ENCODE data around the gene MYT1. TPM values are rescaled to one million over a fixed set of nuclear protein-coding genes. Genes with fewer than 3 reads are reported as not detected.
A peak's percentile ranks its signal among the peaks of the same experiment; 100 is the strongest.
"Not testable (repeated sequence)": the region's sequence is repeated elsewhere in the genome, so short reads cannot be mapped to it uniquely, and the experiment has no call there.

The MYT1 gene
- total RNA-seq, 8 experiments from 2014 or later = 0.10 to 42.7 (median 14.0) TPM

DNA sequence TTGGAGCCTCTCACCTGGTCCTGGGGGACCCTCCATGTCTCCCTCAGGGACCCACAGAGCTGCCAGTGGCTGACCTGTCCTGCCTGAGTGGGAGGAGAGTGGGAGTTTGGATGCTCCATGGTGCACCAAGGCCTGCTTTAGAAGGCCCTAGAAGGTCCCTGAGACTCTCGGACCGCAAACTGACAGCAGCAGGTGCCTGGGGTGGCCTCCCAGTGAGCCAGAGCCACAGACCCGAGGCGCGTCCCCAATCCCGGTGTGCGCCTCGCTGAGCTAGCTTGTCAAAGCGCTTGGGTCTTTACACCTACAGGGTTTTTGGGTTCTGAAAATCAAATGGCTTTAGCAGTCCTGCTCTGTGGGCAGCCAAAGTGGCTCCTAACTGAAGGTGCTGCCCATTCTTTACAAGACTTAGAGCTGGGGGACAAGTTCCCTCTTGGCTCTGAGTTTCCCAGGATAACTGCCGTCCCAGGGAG is 4.9 kb downstream of the MYT1 start:
- Histone ChIP-seq H3K4me1 (replicated peaks in 1 of 2) (peaks cover 54 to 75% of the 10 kb centered on the region in 2 donors), H3K27ac (no peak overlapping the region), H3K4me3 (no peak overlapping the region)
- ATAC-seq (replicated peaks in 6 of 8) = no peak
- WGBS, 10 experiments = 0 to 96% (median 87%) methylated on average over 1 to 5 of the region's 10 CpGs; no CpG with 5 or more reads in 7 of the 10 experiments
- in situ Hi-C loops (cut with MboI; ENCODE audit: low pct_unique_long_range_greater_than_20kb in 2 of 9, low sequenced_read_pairs in 9 of 9, unreplicated experiment in 9 of 9) = no loop called here

DNA sequence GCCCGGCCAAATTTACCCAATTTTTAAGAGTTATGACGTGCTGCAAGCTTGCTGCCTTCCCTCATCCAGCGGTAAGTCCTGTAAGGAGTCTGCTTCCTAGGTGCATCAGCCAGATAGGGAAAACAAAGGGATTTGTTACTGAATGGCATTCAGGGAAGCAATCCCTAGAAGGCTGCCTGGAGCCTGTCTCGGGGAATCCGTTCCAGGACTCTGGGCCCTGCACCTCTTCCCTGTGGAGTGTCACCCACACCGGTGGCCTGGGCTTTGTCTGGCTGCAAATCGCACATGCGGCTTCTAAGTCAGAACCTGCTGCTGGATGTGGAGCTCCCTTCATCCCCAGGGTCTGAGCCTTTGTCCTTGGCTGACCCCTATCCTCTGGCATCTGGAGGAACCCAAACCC is 7.0 kb downstream of the MYT1 start:
- Histone ChIP-seq H3K27ac (no peak overlapping the region), H3K4me1 (replicated peaks in 1 of 2) (peaks cover 54 to 57% of the 10 kb centered on the region in 2 donors), H3K4me3 (no peak overlapping the region)
- no peak for ATAC-seq (replicated peaks in 6 of 8)
- 90 to 93% methylated on average over 2 to 3 of the region's 8 CpGs; no CpG with 5 or more reads in 8 of the 10 experiments for WGBS, 10 experiments
- in situ Hi-C loops (cut with MboI; ENCODE audit: low pct_unique_long_range_greater_than_20kb in 2 of 9, low sequenced_read_pairs in 9 of 9, unreplicated experiment in 9 of 9) = no loop called here

DNA sequence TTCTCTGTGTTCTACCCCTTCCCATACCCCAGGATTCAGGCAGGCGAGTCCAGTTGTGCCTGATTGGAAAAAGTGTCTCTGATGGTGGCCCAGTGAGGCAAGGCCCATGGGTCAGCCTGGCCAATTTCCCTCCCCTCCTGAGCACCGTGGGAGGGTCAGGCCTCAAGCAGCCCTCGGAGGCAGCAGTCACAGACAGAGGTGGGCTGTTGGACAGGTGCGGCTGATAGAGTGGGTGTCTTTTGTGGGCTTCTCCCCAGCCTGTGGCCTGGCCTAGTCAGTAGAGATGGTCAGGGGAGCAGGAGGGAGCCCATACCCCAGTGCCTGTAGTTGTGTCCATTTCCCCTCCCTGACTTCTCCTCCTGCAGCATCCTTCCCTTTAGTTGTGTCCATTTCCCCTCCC is 8.9 kb downstream of the MYT1 start:
- Histone ChIP-seq H3K4me3 (no peak overlapping the region), H3K27ac (no peak overlapping the region), H3K4me1 (replicated peaks in 1 of 2) (peaks cover 57 to 60% of the 10 kb centered on the region in 2 donors)
- ATAC-seq (replicated peaks in 6 of 8) = no peak
- WGBS, 10 experiments = 6 to 90% (median 48%) methylated on average over 2 of the region's 4 CpGs; no CpG with 5 or more reads in 6 of the 10 experiments
- in situ Hi-C loops (cut with MboI; ENCODE audit: low pct_unique_long_range_greater_than_20kb in 2 of 9, low sequenced_read_pairs in 9 of 9, unreplicated experiment in 9 of 9) = no loop called here

GRCh38 chr20:64176551-64176950 is 12.3 kb downstream of the MYT1 start:
- in situ Hi-C loops (cut with MboI; ENCODE audit: low pct_unique_long_range_greater_than_20kb in 2 of 9, low sequenced_read_pairs in 9 of 9, unreplicated experiment in 9 of 9) = no loop called here
- peak in 7 of 8 experiments; percentile 71 to 99 (median 97) for ATAC-seq (replicated peaks in 6 of 8)
- WGBS, 10 experiments = 0 to 19% (median 2%) methylated on average over 1 to 9 of the region's 11 CpGs; no CpG with 5 or more reads in 3 of the 10 experiments
- Histone ChIP-seq H3K4me3 (no peak overlapping the region), H3K27ac (peak overlapping the region; percentile 57 to 77), H3K4me1 (replicated peaks in 1 of 2) (peaks cover 35 to 43% of the 10 kb centered on the region in 2 donors)

DNA sequence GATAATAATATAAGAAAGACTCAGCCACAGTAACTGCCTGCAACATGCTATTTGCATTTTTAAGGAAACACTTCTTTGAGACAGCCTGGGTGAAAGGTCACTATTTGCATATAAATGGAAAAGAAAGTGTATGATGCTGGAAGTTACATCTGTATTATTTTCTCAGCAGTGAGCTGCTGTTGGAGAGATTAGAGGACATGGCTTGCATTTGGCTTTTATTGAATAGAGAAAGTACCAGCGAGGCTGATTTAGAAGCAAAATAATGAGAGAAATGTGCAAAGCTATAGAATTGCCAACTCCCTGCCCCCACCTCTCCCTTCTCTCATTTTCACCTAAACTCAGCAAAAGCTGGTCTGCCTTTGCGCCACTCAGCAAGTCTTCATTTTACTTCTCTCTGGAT is 12.7 kb downstream of the MYT1 start:
- in situ Hi-C loops (cut with MboI; ENCODE audit: low pct_unique_long_range_greater_than_20kb in 2 of 9, low sequenced_read_pairs in 9 of 9, unreplicated experiment in 9 of 9) = no loop called here
- whole genome bisulfite sequencing, 10 experiments = 0 to 10% (median 0%) methylated on average over 1 to 2 of the region's 2 CpGs; no CpG with 5 or more reads in 2 of the 10 experiments
- H3K4me3 ChIP-seq = no peak overlapping the region
- H3K4me1 ChIP-seq (replicated peaks in 1 of 2) = peaks cover 33 to 47% of the 10 kb centered on the region in 2 donors
- H3K27ac ChIP-seq = peak overlapping the region; percentile 46 to 70
- peak in 5 of 8 experiments; percentile 53 to 69 (median 59) for ATAC-seq (replicated peaks in 6 of 8)

- WGBS, 10 experiments = 0 to 17% methylated on average over 1 to 2 of the region's 8 CpGs; no CpG with 5 or more reads in 8 of the 10 experiments
- Histone ChIP-seq H3K27ac (peak overlapping the region; percentile 46 to 70), H3K4me3 (no peak overlapping the region), H3K4me1 (replicated peaks in 1 of 2) (peaks cover 29 to 46% of the 10 kb centered on the region in 2 donors)
- in situ Hi-C loops (cut with MboI; ENCODE audit: low pct_unique_long_range_greater_than_20kb in 2 of 9, low sequenced_read_pairs in 9 of 9, unreplicated experiment in 9 of 9) = no loop called here
- peak in 2 of 8 experiments; percentile 6 to 12 for ATAC-seq (replicated peaks in 6 of 8)
These were observed 13.1 kb downstream of the MYT1 start for GRCh38 chr20:64177384-64177783.

GRCh38 chr20:64177787-64178186 is 13.5 kb downstream of the MYT1 start:
- WGBS, 10 experiments = 20 to 64% (median 56%) methylated on average over 1 to 4 of the region's 4 CpGs; no CpG with 5 or more reads in 6 of the 10 experiments
- peaks cover 25 to 45% of the 10 kb centered on the region in 2 donors for H3K4me1 ChIP-seq (replicated peaks in 1 of 2)
- in situ Hi-C loops (cut with MboI; ENCODE audit: low pct_unique_long_range_greater_than_20kb in 2 of 9, low sequenced_read_pairs in 9 of 9, unreplicated experiment in 9 of 9) = no loop called here
- H3K27ac ChIP-seq = peak overlapping the region; percentile 46 to 70
- no peak overlapping the region for H3K4me3 ChIP-seq
- ATAC-seq (replicated peaks in 6 of 8) = no peak

- H3K4me3 ChIP-seq; H3K27ac ChIP-seq; in situ Hi-C loops (cut with MboI; ENCODE audit: low pct_unique_long_range_greater_than_20kb in 2 of 9, low sequenced_read_pairs in 9 of 9, unreplicated experiment in 9 of 9); ATAC-seq (replicated peaks in 6 of 8): not testable (repeated sequence)
- 40 to 100% (median 83%) methylated on average over 1 to 3 of the region's 20 CpGs; no CpG with 5 or more reads in 6 of the 10 experiments for WGBS, 10 experiments
- peaks cover 21 to 41% of the 10 kb centered on the region in 2 donors for H3K4me1 ChIP-seq (replicated peaks in 1 of 2)
These were observed 14.7 kb downstream of the MYT1 start for GRCh38 chr20:64178925-64179324.

GRCh38 chr20:64179805-64180204 is 15.6 kb downstream of the MYT1 start:
- Histone ChIP-seq H3K27ac (no peak overlapping the region), H3K4me1 (replicated peaks in 1 of 2) (peaks cover 21 to 41% of the 10 kb centered on the region in 2 donors), H3K4me3 (no peak overlapping the region)
- in situ Hi-C loops (cut with MboI; ENCODE audit: low pct_unique_long_range_greater_than_20kb in 2 of 9, low sequenced_read_pairs in 9 of 9, unreplicated experiment in 9 of 9) = no loop called here
- ATAC-seq (replicated peaks in 6 of 8) = no peak
- 20 to 100% (median 91%) methylated on average over 1 to 5 of the region's 6 CpGs; no CpG with 5 or more reads in 2 of the 10 experiments for WGBS, 10 experiments

DNA sequence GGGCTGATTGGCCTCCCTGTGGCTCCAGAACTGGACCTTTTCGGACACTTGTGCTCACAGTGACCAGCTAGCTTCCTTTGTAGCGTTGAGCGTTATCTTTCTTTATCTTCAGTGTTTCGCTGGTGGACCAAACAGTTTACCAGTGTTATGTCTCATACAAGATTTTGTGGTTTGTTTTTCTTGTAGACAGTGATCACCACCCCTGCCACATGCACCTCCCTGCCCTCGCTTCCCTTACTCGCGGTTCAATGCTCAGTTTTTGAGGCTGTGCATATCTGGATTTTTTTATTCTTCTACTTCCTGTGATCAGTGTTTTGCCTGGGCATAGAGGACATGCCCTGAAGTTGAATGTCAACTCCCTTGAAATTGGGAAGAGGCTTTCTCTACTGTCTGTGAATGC is 16.4 kb downstream of the MYT1 start:
- H3K4me1 ChIP-seq (replicated peaks in 1 of 2) = peaks cover 21 to 41% of the 10 kb centered on the region in 2 donors
- ATAC-seq (replicated peaks in 6 of 8) = no peak
- in situ Hi-C loops (cut with MboI; ENCODE audit: low pct_unique_long_range_greater_than_20kb in 2 of 9, low sequenced_read_pairs in 9 of 9, unreplicated experiment in 9 of 9) = no loop called here
- no peak overlapping the region for H3K27ac ChIP-seq
- 58 to 100% (median 75%) methylated on average over 3 to 7 of the region's 7 CpGs; no CpG with 5 or more reads in 6 of the 10 experiments for WGBS, 10 experiments
- no peak overlapping the region for H3K4me3 ChIP-seq

DNA sequence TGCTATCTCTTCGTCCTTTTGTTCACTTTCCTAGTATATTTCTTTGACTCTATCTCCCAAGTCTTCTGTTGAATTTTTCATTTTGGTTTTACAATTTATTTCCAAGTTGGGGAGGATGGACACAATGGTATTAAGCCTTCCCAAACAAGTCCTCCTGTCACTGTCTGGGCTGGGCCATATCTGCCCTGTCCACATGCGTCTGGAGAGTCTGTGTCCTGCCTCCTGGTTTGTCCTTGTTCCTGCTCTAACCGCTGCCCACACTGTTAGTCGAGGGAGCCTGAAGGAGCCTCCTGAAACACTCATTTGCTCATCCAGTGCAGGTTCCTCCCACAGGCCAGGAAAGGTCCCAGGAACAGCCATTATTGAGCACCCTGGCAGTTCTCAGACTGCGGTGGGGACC is 17.1 kb downstream of the MYT1 start:
- in situ Hi-C loops (cut with MboI; ENCODE audit: low pct_unique_long_range_greater_than_20kb in 2 of 9, low sequenced_read_pairs in 9 of 9, unreplicated experiment in 9 of 9) = no loop called here
- no peak overlapping the region for H3K4me3 ChIP-seq
- 18 to 100% (median 81%) methylated on average over 1 to 5 of the region's 5 CpGs; no CpG with 5 or more reads in 2 of the 10 experiments for WGBS, 10 experiments
- no peak for ATAC-seq (replicated peaks in 6 of 8)
- H3K4me1 ChIP-seq (replicated peaks in 1 of 2) = peaks cover 19 to 39% of the 10 kb centered on the region in 2 donors
- no peak overlapping the region for H3K27ac ChIP-seq

DNA sequence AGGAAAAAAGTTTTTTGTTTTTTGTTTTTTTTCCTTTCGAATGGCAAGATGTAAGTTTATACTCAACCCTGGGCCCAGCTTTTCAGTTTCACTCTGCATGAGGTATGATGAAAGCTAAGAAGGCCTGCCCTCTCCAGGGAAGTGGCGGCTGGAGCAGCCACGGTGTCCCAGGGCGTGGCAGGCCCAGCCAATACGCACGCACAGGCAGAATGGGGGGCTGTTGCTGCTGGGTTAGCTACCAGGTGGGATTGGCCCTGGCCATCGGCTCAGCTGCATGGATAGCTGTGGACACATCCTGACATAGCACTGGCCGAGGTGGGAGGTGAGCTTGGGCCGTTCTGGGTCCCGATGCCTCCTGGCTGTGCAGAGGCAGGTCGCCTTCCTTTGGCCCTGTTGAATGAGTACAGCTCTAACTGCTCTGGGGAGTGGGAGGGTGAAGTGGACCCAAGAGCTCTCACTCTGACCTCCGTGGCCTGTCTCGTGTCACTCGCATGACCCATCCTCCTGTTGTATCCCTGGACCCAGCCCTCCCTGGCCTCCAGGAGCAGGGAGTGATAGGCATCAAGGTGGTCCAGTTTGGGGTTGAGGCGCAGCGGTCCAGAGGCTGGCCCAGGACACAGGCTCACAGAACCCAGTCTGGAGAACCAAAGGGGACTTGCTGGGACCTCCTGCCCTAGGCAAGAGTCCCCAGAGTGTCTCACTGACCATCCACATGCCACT is 18.1 kb downstream of the MYT1 start:
- WGBS, 10 experiments = 20 to 100% (median 70%) methylated on average over 1 to 7 of the region's 16 CpGs; no CpG with 5 or more reads in 2 of the 10 experiments
- Histone ChIP-seq H3K4me1 (replicated peaks in 1 of 2) (peaks cover 10 to 30% of the 10 kb centered on the region in 2 donors), H3K4me3 (no peak overlapping the region), H3K27ac (no peak overlapping the region)
- in situ Hi-C loops (cut with MboI; ENCODE audit: low pct_unique_long_range_greater_than_20kb in 2 of 9, low sequenced_read_pairs in 9 of 9, unreplicated experiment in 9 of 9) = no loop called here
- ATAC-seq (replicated peaks in 6 of 8) = peak in 1 of 8 experiments; percentile 20

DNA sequence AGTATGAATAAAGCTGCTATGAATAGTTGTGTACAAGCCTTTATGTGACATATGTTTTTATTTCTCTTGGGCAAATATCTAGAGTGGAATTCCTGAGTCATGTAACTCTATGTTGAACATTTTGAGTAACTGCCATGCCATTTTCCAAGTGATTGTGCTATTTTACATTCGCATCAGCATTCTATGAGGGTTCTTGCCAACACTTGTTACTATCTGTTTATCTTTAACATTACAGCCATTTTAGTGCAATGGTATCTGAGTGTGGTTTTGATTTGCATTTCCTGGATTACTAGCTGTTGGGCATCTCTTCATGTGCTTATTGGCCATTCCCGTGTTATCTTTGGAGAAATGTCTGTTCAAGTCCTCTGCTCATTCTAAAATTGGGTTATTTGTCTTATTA is 19.1 kb downstream of the MYT1 start:
- H3K27ac ChIP-seq = no peak overlapping the region
- H3K4me3 ChIP-seq = no peak overlapping the region
- H3K4me1 ChIP-seq (replicated peaks in 1 of 2) = peaks cover 13 to 30% of the 10 kb centered on the region in 2 donors
- ATAC-seq (replicated peaks in 6 of 8) = no peak
- WGBS, 10 experiments = 0 to 100% (median 60%) methylated on average over 1 to 2 of the region's 2 CpGs; no CpG with 5 or more reads in 5 of the 10 experiments
- in situ Hi-C loops (cut with MboI; ENCODE audit: low pct_unique_long_range_greater_than_20kb in 2 of 9, low sequenced_read_pairs in 9 of 9, unreplicated experiment in 9 of 9) = no loop called here
